ENCODE data around the gene PDLIM1. TPM values are rescaled to one million over a fixed set of nuclear protein-coding genes. Genes with fewer than 3 reads are reported as not detected.

PDLIM1 gene
- polyA plus RNA-seq, 2 donors, result 79.9 to 117 TPM

DNA sequence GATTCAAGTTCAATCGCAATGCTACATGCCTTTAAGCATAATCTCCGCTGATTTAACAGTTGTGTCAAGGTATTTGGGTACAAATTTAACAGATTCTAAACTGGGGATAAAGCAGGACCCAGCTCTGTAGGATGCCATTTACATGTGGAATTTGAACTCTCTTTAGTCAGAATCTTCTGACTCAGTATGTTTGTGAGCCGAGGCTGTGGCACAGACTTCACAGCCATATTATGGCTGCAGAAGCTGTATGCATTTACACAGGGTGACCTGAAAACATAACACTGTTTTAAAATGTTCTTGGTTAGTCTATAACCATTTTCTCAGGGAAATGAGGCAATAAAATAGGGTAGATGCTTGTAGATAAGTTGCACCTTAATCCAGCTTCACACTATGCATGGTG lies 8.7 kb downstream of the PDLIM1 start:
- H3K9me3 ChIP-seq (ENCODE audit: control insufficient read depth in 2 of 2, insufficient read depth in 1 of 2, low read depth in 1 of 2, low read length in 1 of 2), result no peaks in the 10 kb centered on the region
- 77 to 84% methylated on average over 3 of the region's 3 CpGs for WGBS, 2 donors
- no peak overlapping the region for H3K4me3 ChIP-seq (ENCODE audit: low read depth in 1 of 2, low read length in 2 of 2)
- H3K27me3 ChIP-seq (ENCODE audit: control insufficient read depth in 1 of 2, insufficient read depth in 2 of 2, low read length in 2 of 2), result no peaks in the 10 kb centered on the region
- H3K4me1 ChIP-seq (ENCODE audit: control insufficient read depth in 2 of 2, insufficient read depth in 2 of 2, low read length in 1 of 2), result peaks cover 0 to 9% of the 10 kb centered on the region in 2 donors
- no peak overlapping the region for H3K27ac ChIP-seq (ENCODE audit: low read depth in 2 of 2, low read length in 1 of 2)
- no peaks in the 10 kb centered on the region for H3K36me3 ChIP-seq (ENCODE audit: control insufficient read depth in 2 of 2, insufficient read depth in 2 of 2, low read length in 1 of 2)

DNA sequence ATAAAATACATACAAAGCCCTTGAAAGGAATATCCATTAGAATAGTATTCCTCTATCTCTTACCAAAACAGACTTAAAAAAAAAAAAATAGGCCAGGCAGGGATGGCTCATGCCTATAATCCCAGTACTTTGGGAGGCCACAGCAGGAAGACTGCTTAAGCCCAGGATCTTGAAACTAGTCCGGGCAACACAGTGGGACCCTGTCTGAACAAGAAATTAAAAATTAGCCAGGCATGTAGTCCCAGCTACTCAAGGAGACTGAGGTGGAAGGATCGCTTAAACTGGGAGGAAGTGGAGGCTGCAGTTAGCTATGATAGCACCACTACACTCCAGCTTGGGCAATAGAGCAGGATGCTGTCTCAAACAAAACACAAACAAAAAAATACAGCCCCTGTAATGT lies 9.6 kb downstream of the PDLIM1 start:
- H3K27me3 ChIP-seq (ENCODE audit: control insufficient read depth in 1 of 2, insufficient read depth in 2 of 2, low read length in 2 of 2), result no peaks in the 10 kb centered on the region
- no peak overlapping the region for H3K4me3 ChIP-seq (ENCODE audit: low read depth in 1 of 2, low read length in 2 of 2)
- H3K27ac ChIP-seq (ENCODE audit: low read depth in 2 of 2, low read length in 1 of 2), result no peak overlapping the region
- 58 to 73% methylated on average over 2 of the region's 2 CpGs for WGBS, 2 donors
- no peaks in the 10 kb centered on the region for H3K9me3 ChIP-seq (ENCODE audit: control insufficient read depth in 2 of 2, insufficient read depth in 1 of 2, low read depth in 1 of 2, low read length in 1 of 2)
- H3K4me1 ChIP-seq (ENCODE audit: control insufficient read depth in 2 of 2, insufficient read depth in 2 of 2, low read length in 1 of 2), result peaks cover 0 to 8% of the 10 kb centered on the region in 2 donors
- peaks cover 0 to 1% of the 10 kb centered on the region in 2 donors for H3K36me3 ChIP-seq (ENCODE audit: control insufficient read depth in 2 of 2, insufficient read depth in 2 of 2, low read length in 1 of 2)

DNA sequence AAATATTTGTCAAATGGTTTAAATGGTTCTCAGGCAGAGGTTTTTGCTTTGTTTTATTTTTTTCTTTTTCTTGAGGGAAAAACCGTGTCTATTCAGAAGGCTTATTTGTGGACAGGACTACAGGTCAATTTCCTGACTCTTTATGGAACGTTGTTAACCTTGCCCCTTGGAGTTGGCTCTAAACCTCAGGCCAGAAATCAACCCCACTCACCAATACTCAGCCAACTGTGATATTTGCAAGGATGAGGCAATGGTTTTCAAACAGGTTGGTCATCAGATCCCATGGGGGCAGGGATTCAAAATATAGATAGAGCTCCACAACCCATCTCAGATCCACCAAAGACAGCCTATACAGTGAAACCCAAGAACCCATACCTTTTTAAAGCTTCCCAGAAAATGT lies 10.2 kb downstream of the PDLIM1 start:
- no peaks in the 10 kb centered on the region for H3K9me3 ChIP-seq (ENCODE audit: control insufficient read depth in 2 of 2, insufficient read depth in 1 of 2, low read depth in 1 of 2, low read length in 1 of 2)
- WGBS, 2 donors, result 46 to 50% methylated on average over 2 of the region's 2 CpGs
- H3K4me1 ChIP-seq (ENCODE audit: control insufficient read depth in 2 of 2, insufficient read depth in 2 of 2, low read length in 1 of 2), result peaks cover 0 to 10% of the 10 kb centered on the region in 2 donors
- H3K36me3 ChIP-seq (ENCODE audit: control insufficient read depth in 2 of 2, insufficient read depth in 2 of 2, low read length in 1 of 2), result peaks cover 0 to 1% of the 10 kb centered on the region in 2 donors
- H3K4me3 ChIP-seq (ENCODE audit: low read depth in 1 of 2, low read length in 2 of 2), result no peak overlapping the region
- no peak overlapping the region for H3K27ac ChIP-seq (ENCODE audit: low read depth in 2 of 2, low read length in 1 of 2)
- no peaks in the 10 kb centered on the region for H3K27me3 ChIP-seq (ENCODE audit: control insufficient read depth in 1 of 2, insufficient read depth in 2 of 2, low read length in 2 of 2)

DNA sequence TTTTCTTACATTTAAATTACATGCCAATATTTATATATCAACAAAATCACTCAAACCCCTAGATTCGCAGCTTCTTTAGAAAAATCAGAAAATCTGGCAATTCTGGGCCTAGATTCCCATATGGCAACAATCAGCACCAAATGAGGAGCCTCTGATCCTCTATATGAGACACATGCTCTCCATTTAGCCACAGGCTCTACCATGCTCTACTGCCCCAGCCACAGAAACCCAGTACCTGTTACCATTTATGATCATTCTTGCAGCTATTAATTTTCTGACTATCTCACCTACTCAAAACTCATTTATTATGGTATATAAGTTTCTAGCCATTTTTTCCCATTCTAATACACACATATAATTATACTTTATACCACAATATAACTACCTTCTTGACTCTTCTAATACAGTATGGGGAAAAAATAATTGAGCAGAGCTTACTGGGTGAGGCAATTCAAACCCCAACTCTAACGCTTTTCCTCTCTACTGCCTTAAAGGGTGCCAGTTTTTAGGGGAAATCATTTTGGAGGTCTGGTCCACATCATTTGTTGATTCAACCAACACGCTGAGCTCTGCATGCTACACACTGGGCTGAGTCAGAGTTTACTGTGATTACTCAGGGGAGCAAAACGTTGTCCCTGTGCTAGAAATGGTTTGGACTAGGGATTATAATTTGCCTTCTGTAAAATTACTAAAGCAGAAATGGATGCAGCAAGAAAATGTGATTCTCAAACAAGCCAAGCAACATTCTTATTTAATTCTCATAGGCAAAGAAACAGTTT lies 11.6 kb downstream of the PDLIM1 start:
- peak overlapping the region in 1 of 2 donors; percentile 52 for H3K27ac ChIP-seq (ENCODE audit: low read depth in 2 of 2, low read length in 1 of 2)
- peaks cover 0 to 1% of the 10 kb centered on the region in 2 donors for H3K36me3 ChIP-seq (ENCODE audit: control insufficient read depth in 2 of 2, insufficient read depth in 2 of 2, low read length in 1 of 2)
- no peaks in the 10 kb centered on the region for H3K27me3 ChIP-seq (ENCODE audit: control insufficient read depth in 1 of 2, insufficient read depth in 2 of 2, low read length in 2 of 2)
- no peaks in the 10 kb centered on the region for H3K9me3 ChIP-seq (ENCODE audit: control insufficient read depth in 2 of 2, insufficient read depth in 1 of 2, low read depth in 1 of 2, low read length in 1 of 2)
- peaks cover 0 to 10% of the 10 kb centered on the region in 2 donors for H3K4me1 ChIP-seq (ENCODE audit: control insufficient read depth in 2 of 2, insufficient read depth in 2 of 2, low read length in 1 of 2)
- no peak overlapping the region for H3K4me3 ChIP-seq (ENCODE audit: low read depth in 1 of 2, low read length in 2 of 2)
- WGBS, 2 donors, result 41 to 54% methylated on average over 4 of the region's 4 CpGs

DNA sequence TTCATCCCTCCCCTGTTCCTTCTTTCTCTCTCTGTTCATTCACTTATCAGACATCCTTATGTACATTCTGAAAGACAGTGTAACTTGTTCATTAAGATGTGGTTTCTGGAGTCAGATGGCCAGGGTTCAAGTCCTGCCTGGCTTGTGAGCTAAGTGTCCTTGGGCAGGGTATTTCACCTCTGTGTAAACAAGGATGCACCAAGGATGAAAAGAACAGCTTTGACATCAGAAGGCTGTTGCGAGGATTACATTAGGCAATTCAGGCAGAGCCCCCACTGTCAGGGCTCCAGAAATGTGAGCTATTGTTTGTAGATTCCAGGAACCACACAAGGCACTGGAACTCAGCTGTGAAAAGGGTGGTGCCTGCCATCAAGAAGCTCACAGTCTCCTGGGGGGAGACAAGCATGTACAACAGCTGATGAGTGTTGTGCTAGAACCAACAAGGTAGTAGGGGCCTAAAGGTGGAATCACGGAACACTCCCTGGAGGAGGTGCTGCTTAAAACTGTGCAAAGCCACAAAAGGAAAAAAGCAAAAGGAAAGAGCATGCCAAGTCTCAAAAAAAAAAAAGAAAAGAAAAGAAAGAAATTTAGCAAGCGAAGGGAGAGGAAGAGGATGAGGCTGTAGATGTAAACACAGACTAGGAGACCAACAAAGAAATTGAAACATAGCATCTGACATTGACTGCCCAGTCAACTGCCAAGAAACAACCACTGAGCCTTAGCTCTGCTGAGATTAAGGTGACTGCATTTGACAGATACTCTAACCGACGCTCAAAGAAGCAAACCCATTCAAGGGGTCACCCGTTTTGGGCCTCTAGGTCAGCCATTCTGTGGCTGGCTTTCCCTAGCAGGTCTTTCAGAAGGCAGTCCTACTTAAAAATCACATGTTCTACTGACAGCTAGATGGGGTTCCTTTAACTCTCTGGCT lies 12.5 kb downstream of the PDLIM1 start:
- Histone ChIP-seq H3K27ac (ENCODE audit: low read depth in 2 of 2, low read length in 1 of 2) (peak overlapping the region; percentile 1 to 60), H3K4me1 (ENCODE audit: control insufficient read depth in 2 of 2, insufficient read depth in 2 of 2, low read length in 1 of 2) (peaks cover 0 to 10% of the 10 kb centered on the region in 2 donors), H3K9me3 (ENCODE audit: control insufficient read depth in 2 of 2, insufficient read depth in 1 of 2, low read depth in 1 of 2, low read length in 1 of 2) (no peaks in the 10 kb centered on the region), H3K27me3 (ENCODE audit: control insufficient read depth in 1 of 2, insufficient read depth in 2 of 2, low read length in 2 of 2) (no peaks in the 10 kb centered on the region), H3K4me3 (ENCODE audit: low read depth in 1 of 2, low read length in 2 of 2) (no peak overlapping the region), H3K36me3 (ENCODE audit: control insufficient read depth in 2 of 2, insufficient read depth in 2 of 2, low read length in 1 of 2) (peaks cover 0 to 1% of the 10 kb centered on the region in 2 donors)
- WGBS, 2 donors, result 68 to 70% methylated on average over 6 of the region's 6 CpGs

DNA sequence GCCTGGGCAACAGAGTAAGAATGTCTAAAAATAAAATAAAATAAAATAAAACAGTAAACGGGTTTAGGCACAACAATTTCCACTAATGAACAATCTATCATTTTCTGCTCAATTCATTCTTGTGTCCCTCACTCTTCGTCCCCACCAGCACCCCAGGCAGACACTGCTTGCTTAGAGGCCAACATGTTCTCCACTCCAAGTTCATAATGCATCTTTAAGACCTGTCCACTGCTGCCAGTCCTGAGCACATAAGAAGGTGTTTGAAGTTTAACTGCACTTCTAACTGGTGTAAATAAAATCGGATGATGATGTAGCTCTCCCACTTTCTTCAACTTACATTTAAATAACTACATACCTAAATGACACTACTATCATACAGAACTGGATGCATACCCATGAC lies 13.2 kb downstream of the PDLIM1 start:
- Histone ChIP-seq H3K4me1 (ENCODE audit: control insufficient read depth in 2 of 2, insufficient read depth in 2 of 2, low read length in 1 of 2) (peaks cover 0 to 14% of the 10 kb centered on the region in 2 donors), H3K27me3 (ENCODE audit: control insufficient read depth in 1 of 2, insufficient read depth in 2 of 2, low read length in 2 of 2) (no peaks in the 10 kb centered on the region), H3K9me3 (ENCODE audit: control insufficient read depth in 2 of 2, insufficient read depth in 1 of 2, low read depth in 1 of 2, low read length in 1 of 2) (no peaks in the 10 kb centered on the region), H3K36me3 (ENCODE audit: control insufficient read depth in 2 of 2, insufficient read depth in 2 of 2, low read length in 1 of 2) (peaks cover 0 to 1% of the 10 kb centered on the region in 2 donors), H3K4me3 (ENCODE audit: low read depth in 1 of 2, low read length in 2 of 2) (no peak overlapping the region), H3K27ac (ENCODE audit: low read depth in 2 of 2, low read length in 1 of 2) (peak overlapping the region; percentile 57 to 60)
- WGBS, 2 donors, result 55 to 60% methylated on average over 3 of the region's 3 CpGs

DNA sequence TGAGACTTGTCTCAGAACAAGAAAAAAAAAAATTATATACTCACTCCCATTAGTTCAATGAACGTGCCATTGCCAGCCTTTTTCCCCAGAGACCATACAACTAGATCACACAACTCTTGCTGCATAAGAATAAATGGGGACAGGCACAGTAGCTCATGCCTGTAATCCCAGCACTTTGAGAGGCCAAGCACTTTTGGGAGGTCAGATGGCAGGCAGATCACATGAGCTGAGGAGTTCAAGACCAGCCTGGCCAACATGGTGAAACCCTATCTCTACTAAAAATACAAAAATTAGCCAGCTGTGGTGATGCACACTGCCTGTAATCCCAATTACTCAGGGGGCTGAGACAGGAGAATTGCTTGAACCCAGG lies 13.6 kb downstream of the PDLIM1 start:
- H3K27ac ChIP-seq (ENCODE audit: low read depth in 2 of 2, low read length in 1 of 2), result peak overlapping the region in 1 of 2 donors; percentile 60
- peaks cover 0 to 1% of the 10 kb centered on the region in 2 donors for H3K36me3 ChIP-seq (ENCODE audit: control insufficient read depth in 2 of 2, insufficient read depth in 2 of 2, low read length in 1 of 2)
- no peaks in the 10 kb centered on the region for H3K9me3 ChIP-seq (ENCODE audit: control insufficient read depth in 2 of 2, insufficient read depth in 1 of 2, low read depth in 1 of 2, low read length in 1 of 2)
- 57 to 73% methylated on average over 1 of the region's 1 CpG for WGBS, 2 donors
- no peaks in the 10 kb centered on the region for H3K27me3 ChIP-seq (ENCODE audit: control insufficient read depth in 1 of 2, insufficient read depth in 2 of 2, low read length in 2 of 2)
- H3K4me3 ChIP-seq (ENCODE audit: low read depth in 1 of 2, low read length in 2 of 2), result no peak overlapping the region
- H3K4me1 ChIP-seq (ENCODE audit: control insufficient read depth in 2 of 2, insufficient read depth in 2 of 2, low read length in 1 of 2), result peaks cover 0 to 14% of the 10 kb centered on the region in 2 donors

DNA sequence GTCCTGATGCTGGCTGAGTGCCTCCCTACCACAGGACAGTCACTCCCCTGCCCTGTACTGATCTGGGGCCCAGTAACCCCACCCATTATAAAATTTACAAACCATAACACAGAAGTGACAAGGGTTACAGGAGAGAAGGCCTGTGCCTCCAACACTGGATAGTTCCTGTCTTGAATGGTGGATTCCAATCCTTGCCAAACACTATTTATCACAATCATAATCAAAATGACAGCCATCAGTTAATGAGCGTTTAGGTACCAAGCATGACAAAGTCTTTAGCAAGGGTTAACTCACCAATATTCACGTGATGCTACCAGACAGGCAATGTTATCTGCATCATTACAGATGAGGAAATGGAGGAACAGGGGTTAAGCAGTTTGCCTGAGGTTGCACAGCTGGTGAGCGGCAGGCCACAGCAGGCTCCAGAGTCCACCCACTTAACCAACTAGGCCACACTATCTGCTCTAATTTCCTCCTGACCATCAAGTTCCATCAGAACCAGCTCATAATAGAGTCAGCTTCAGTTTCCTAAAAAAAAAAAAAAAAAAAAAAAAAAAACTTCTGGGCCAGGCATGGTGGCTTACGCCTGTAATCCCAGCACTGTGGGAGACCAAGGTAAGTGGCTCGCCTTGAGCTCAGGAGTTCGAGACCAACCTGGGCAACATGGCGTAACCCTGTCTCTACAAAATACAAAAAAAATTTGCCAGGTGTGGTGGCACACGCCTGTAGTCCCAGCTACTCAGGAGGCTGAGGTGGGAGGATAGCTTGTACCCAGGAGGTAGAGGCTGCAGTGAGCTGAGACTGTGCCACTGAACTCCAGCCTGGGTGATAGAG lies 14.2 kb downstream of the PDLIM1 start:
- Histone ChIP-seq H3K36me3 (ENCODE audit: control insufficient read depth in 2 of 2, insufficient read depth in 2 of 2, low read length in 1 of 2) (peaks cover 0 to 1% of the 10 kb centered on the region in 2 donors), H3K27ac (ENCODE audit: low read depth in 2 of 2, low read length in 1 of 2) (peak overlapping the region; percentile 74 to 79), H3K9me3 (ENCODE audit: control insufficient read depth in 2 of 2, insufficient read depth in 1 of 2, low read depth in 1 of 2, low read length in 1 of 2) (no peaks in the 10 kb centered on the region), H3K27me3 (ENCODE audit: control insufficient read depth in 1 of 2, insufficient read depth in 2 of 2, low read length in 2 of 2) (no peaks in the 10 kb centered on the region), H3K4me1 (ENCODE audit: control insufficient read depth in 2 of 2, insufficient read depth in 2 of 2, low read length in 1 of 2) (peaks cover 0 to 14% of the 10 kb centered on the region in 2 donors), H3K4me3 (ENCODE audit: low read depth in 1 of 2, low read length in 2 of 2) (no peak overlapping the region)
- 74 to 79% methylated on average over 8 of the region's 8 CpGs for WGBS, 2 donors
